HG02759 (cell line): ENCODE data around the gene MOCS3.

Experiments used
- ATAC-seq: cut with Tn5 transposase; IDR thresholded peaks from one replicate; pipeline ENCODE4 v1.9.1; 2021; ENCODE audit warnings: mild to moderate bottlenecking, moderate library complexity; ENCODE audit not compliant: unreplicated experiment

The MOCS3 gene

GRCh38 chr20:50980851-50981713, 22.5 kb downstream of the MOCS3 start:
- no peak for ATAC-seq

DNA sequence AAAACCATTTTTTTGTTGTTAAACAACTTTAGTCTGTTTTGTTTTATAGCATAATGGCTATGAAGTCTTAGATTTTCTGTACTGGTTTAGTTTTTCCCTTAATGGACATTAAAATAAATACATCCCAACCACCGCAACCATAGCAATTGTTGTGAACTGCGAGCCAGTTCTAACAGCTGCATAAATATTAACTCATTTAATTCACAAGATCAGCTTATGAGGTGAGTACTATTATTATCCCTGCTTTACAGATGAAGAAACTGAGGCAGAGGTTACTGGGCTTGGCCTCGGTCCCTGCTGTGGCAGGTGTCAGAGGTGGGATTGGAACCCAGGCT, 23.1 kb downstream of the MOCS3 start:
- ATAC-seq: no peak

DNA sequence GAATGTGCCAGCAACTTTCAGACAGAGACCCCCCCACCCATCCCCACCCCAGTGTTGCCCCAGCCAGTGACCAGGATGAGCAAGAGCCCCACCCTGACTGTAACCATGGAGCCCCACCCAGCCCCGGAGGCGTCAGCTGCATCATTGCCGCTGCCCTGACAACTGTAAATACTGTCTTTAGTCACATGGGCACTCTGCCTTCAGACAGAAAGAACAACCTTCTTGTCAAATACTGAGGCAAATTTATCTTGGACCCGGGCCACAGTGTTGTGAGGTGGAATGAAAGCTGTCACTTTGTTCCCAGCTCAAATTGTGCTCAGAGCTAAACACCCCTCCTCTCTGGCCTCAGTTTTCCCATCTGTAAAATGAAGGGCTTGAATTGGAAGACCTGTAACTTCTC, 23.7 kb downstream of the MOCS3 start:
- no peak for ATAC-seq

GRCh38 chr20:50983321-50983720, 24.7 kb downstream of the MOCS3 start:
- no peak for ATAC-seq

GRCh38 chr20:50987493-50988210, 29.0 kb downstream of the MOCS3 start:
- no peak for ATAC-seq

- no peak for ATAC-seq
These were observed 32.5 kb downstream of the MOCS3 start for GRCh38 chr20:50991076-50991475.

- ATAC-seq: no peak
These were observed 33.7 kb downstream of the MOCS3 start for GRCh38 chr20:50992336-50992732.

GRCh38 chr20:50992733-50993457, 34.3 kb downstream of the MOCS3 start:
- ATAC-seq: peak; percentile 74

DNA sequence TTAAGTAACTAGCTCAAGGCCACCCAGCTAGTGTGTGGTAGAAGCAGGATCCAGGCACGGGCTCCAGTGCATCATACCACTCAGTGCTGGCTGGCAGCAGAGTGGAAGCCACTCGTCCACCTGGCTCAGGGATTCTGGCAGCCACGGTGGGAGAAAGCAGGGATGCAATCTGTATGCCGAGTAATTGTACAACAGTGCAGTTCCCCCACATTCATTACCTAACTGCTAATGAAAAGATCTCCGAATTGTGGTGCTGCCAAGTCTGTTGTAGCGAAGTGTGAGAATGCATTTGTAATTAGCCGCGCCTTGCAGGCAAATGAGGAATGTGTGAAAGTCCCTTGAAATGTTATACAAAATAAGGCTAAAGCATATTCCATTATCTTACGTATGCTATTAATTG, 35.3 kb downstream of the MOCS3 start:
- no peak for ATAC-seq

GRCh38 chr20:50995506-50995905, 36.9 kb downstream of the MOCS3 start:
- ATAC-seq: no peak

GRCh38 chr20:50996901-50997865, 38.6 kb downstream of the MOCS3 start:
- ATAC-seq: no peak

GRCh38 chr20:50999355-50999754, 40.7 kb downstream of the MOCS3 start:
- no peak for ATAC-seq

DNA sequence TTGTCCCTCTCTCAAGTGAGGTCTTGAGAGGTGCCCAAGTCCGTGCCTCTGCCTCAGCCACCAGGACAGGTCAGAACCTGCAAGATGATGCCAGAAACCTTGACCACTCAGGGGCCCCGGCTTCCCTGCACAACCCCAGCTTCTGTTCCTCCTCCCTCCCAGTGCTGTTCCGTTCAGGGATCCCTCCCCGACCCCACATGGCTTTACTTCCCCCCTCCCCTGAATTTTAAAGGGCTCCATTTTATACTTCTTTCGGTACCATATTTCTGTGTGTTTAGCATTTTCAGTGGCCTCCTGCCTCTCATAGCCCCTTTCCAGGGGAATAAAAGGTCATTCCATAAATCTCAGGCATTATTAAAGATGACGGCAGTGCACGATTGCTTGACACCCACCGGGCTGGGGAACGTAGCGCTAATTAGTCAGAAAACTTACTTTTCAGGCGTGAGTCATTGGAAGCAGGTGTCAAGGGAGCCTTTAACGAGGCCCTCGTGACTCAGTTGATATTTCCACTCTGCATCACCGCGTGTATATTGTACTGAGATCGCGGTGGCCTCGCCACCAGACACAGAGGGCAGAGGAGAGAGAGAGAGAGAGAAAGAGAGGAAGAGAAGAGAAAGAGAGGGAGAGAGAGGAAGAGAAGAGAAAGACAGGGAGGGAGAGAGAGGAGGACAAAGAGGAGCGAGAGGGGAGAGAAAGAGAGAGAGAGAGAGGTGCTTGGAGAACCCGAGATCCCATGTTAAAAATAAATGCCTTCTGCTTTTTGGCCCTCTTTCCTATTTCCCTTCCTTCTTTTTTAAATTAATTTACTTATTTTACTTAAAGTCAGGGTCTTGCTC, 43.0 kb downstream of the MOCS3 start:
- no peak for ATAC-seq

- ATAC-seq: no peak
These were observed 44.0 kb downstream of the MOCS3 start for GRCh38 chr20:51002633-51003032.

GRCh38 chr20:51003753-51004152, 45.1 kb downstream of the MOCS3 start:
- ATAC-seq: no peak

GRCh38 chr20:51004305-51004727, 45.7 kb downstream of the MOCS3 start:
- no peak for ATAC-seq

DNA sequence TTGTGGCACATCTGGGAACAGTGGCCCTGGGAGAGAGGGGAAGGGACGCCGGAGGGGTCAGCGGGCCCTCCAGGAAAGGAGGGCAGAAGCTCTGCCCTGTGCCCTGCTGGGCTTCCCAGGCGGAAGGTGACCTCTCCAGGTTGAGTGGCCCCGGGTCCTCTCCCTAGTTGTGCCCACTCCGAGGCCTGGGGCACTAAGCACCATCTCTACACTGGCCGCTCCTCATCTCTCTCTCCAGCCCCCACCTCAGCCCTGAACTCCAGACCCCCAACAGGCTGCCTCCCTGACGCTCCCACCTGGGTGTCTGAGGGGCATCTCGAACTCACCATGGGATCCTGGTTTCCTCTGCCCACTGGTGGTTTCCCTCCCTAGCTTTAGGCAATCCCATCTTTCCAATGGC, 46.2 kb downstream of the MOCS3 start:
- no peak for ATAC-seq

DNA sequence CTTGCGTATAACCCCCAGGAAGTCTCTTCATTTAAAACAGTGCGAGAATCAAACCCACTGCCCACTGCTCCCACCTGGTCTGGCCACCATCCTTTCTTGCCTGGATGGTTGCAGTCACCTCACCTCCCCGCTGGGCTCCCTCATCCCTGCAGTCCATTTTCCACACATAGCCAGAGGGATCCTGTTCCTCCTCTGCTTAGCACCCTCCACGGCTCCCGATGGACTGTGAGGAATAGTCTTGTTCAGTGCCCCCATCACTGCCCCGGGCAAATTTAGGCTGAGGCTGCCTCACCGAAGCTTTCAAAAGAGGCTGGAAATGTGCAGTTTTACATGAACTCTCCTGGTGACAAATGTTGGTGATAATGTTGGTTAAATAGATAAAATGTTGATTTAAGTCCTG, 46.6 kb downstream of the MOCS3 start:
- ATAC-seq: no peak

- ATAC-seq: no peak
These were observed 50.1 kb downstream of the MOCS3 start for GRCh38 chr20:51008718-51009117.
